HG03159 (cell line): ENCODE results near the gene DNASE1L1.
"Not testable (repeated sequence)": the region's sequence is repeated elsewhere in the genome, so short reads cannot be mapped to it uniquely, and the experiment has no call there.

ENCODE experiments used
- ATAC-seq: cut with Tn5 transposase; IDR thresholded peaks from one replicate; pipeline ENCODE4 v1.9.1; 2021; ENCODE audit warnings: mild to moderate bottlenecking, moderate library complexity; ENCODE audit not compliant: unreplicated experiment

The DNASE1L1 gene

GRCh38 chrX:154408659-154409221 is 314 bp downstream of the DNASE1L1 start:
- ATAC-seq: no peak

GRCh38 chrX:154404625-154405192 is 4.3 kb downstream of the DNASE1L1 start:
- ATAC-seq: no peak

- no peak for ATAC-seq
Observed at GRCh38 chrX:154403858-154404257, 5.2 kb downstream of the DNASE1L1 start.

GRCh38 chrX:154403192-154403591 is 5.9 kb downstream of the DNASE1L1 start:
- ATAC-seq: no peak

- ATAC-seq: no peak
Observed at GRCh38 chrX:154402622-154403127, 6.4 kb downstream of the DNASE1L1 start.

- no peak for ATAC-seq
Observed at GRCh38 chrX:154401918-154402621, 7.0 kb downstream of the DNASE1L1 start.

- no peak for ATAC-seq
Observed at GRCh38 chrX:154401045-154401799, 7.8 kb downstream of the DNASE1L1 start.

- ATAC-seq: not testable (repeated sequence)
Observed at GRCh38 chrX:154400369-154400817, 8.7 kb downstream of the DNASE1L1 start.

- no peak for ATAC-seq
Observed at GRCh38 chrX:154399527-154400368, 9.3 kb downstream of the DNASE1L1 start.

GRCh38 chrX:154398668-154399526 is 10.2 kb downstream of the DNASE1L1 start:
- ATAC-seq: no peak

GRCh38 chrX:154397888-154398667 is 11.0 kb downstream of the DNASE1L1 start, which contains the start of gene RPL10:
Gene RPL10, plus strand, starts transcription at chrX:154398377. Its CDS starts 143 bp downstream, at chrX:154398520.
- peak; percentile 76 for ATAC-seq

GRCh38 chrX:154396973-154397887 is 11.8 kb downstream of the DNASE1L1 start:
- ATAC-seq: peak; percentile 41

GRCh38 chrX:154396363-154396762 is 12.7 kb downstream of the DNASE1L1 start:
- ATAC-seq: not testable (repeated sequence)

- ATAC-seq: peak; percentile 61
Observed at GRCh38 chrX:154389812-154390747, 19.0 kb downstream of the DNASE1L1 start.

- ATAC-seq: not testable (repeated sequence)
Observed at GRCh38 chrX:154388649-154389048, 20.4 kb downstream of the DNASE1L1 start.

GRCh38 chrX:154388094-154388493 is 21.0 kb downstream of the DNASE1L1 start:
- ATAC-seq: not testable (repeated sequence)
